ENCODE results near the gene RTP3.

RTP3 gene

DNA sequence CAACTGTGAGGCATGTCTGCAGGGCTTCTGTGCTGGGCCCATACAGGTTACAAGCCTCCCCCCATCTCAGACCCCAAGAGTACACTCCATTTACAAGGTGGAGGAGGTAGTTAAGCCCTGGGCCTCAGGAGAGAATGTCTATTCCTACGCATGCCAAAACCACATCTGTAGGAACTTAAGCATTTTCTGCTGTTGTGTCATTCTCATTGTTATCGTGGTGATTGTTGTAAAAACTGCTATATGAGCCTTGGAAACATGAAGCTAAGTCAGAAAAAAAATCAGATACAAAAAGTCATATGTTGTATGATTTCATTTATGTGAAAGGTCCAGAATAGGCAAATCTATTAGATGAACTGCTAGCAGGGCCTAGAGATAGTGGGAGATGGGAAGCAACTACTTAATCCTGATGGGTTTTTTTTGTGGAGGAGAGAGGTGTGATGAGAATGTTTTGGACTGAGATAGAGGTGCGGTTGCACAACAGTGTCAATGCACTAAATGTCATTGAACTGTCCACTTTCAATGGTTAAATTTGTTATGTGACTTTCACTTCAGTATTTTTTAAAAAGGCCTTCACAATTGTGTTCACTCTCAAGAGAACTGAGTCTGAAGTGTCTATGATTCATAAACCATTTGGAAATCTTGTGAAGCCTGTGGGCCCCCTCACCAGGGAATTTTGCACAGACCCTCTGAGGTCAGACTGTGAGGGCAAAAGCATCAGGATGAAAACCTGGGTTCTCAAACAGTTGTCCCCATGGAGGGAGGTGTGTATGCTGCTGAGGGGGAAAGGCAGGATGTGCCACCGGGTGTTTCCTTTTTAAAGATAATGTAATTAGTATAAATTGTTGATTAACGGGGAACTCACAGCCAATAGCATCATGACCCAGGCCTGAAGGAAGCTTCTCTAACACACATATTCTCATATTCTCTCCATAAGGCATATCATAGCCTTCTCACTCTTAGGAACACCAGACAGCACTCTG lies 3.2 kb downstream of the RTP3 start:
- no peak overlapping the region for H3K27ac ChIP-seq (ENCODE audit: insufficient read depth, low read length, poor library complexity, severe bottlenecking)
- H3K4me3 ChIP-seq (ENCODE audit: insufficient read depth, low read depth, low read length, poor library complexity, severe bottlenecking) = no peak overlapping the region
- H3K36me3 ChIP-seq (ENCODE audit: control insufficient read depth, insufficient read depth, low read length) = no peaks in the 10 kb centered on the region
- no peaks in the 10 kb centered on the region for H3K9me3 ChIP-seq (ENCODE audit: control insufficient read depth, low read length)
- DNase-seq = no peak
- no peaks in the 10 kb centered on the region for H3K27me3 ChIP-seq (replicated peaks; ENCODE audit: control insufficient read depth, insufficient read depth, low read length, poor library complexity, severe bottlenecking)
- H3K4me1 ChIP-seq (ENCODE audit: control insufficient read depth, insufficient read depth, low read length, poor library complexity, severe bottlenecking) = no peaks in the 10 kb centered on the region

DNA sequence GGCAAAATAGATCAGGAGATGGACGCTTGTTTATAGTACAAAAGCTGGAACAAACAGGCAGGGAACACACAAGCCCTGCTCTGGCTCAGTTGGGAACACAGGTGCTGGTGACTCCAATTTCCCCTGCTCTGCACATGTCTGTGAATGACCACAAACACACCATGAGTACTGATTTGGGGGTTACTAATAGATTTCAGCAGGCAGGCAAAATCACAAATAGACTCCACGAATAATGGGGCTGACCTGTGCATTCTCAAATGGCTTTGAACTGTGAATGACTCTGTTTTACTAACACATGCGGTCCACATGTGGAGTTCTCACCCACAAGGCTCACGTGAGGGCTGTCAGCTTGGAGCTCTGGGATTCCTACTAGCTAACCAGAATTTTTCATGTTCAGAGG lies 3.9 kb downstream of the RTP3 start:
- H3K9me3 ChIP-seq (ENCODE audit: control insufficient read depth, low read length) = no peaks in the 10 kb centered on the region
- no peaks in the 10 kb centered on the region for H3K27me3 ChIP-seq (replicated peaks; ENCODE audit: control insufficient read depth, insufficient read depth, low read length, poor library complexity, severe bottlenecking)
- no peak overlapping the region for H3K4me3 ChIP-seq (ENCODE audit: insufficient read depth, low read depth, low read length, poor library complexity, severe bottlenecking)
- H3K27ac ChIP-seq (ENCODE audit: insufficient read depth, low read length, poor library complexity, severe bottlenecking) = no peak overlapping the region
- H3K4me1 ChIP-seq (ENCODE audit: control insufficient read depth, insufficient read depth, low read length, poor library complexity, severe bottlenecking) = no peaks in the 10 kb centered on the region
- no peak for DNase-seq
- no peaks in the 10 kb centered on the region for H3K36me3 ChIP-seq (ENCODE audit: control insufficient read depth, insufficient read depth, low read length)

GRCh38 chr3:46503200-46503874 lies 5.6 kb downstream of the RTP3 start:
- H3K27me3 ChIP-seq (replicated peaks; ENCODE audit: control insufficient read depth, insufficient read depth, low read length, poor library complexity, severe bottlenecking) = no peaks in the 10 kb centered on the region
- no peaks in the 10 kb centered on the region for H3K36me3 ChIP-seq (ENCODE audit: control insufficient read depth, insufficient read depth, low read length)
- no peak for DNase-seq
- no peak overlapping the region for H3K4me3 ChIP-seq (ENCODE audit: insufficient read depth, low read depth, low read length, poor library complexity, severe bottlenecking)
- H3K4me1 ChIP-seq (ENCODE audit: control insufficient read depth, insufficient read depth, low read length, poor library complexity, severe bottlenecking) = no peaks in the 10 kb centered on the region
- no peaks in the 10 kb centered on the region for H3K9me3 ChIP-seq (ENCODE audit: control insufficient read depth, low read length)
- H3K27ac ChIP-seq (ENCODE audit: insufficient read depth, low read length, poor library complexity, severe bottlenecking) = no peak overlapping the region

GRCh38 chr3:46504789-46505188 lies 7.0 kb downstream of the RTP3 start:
- H3K27me3 ChIP-seq (replicated peaks; ENCODE audit: control insufficient read depth, insufficient read depth, low read length, poor library complexity, severe bottlenecking) = no peaks in the 10 kb centered on the region
- DNase-seq = no peak

DNA sequence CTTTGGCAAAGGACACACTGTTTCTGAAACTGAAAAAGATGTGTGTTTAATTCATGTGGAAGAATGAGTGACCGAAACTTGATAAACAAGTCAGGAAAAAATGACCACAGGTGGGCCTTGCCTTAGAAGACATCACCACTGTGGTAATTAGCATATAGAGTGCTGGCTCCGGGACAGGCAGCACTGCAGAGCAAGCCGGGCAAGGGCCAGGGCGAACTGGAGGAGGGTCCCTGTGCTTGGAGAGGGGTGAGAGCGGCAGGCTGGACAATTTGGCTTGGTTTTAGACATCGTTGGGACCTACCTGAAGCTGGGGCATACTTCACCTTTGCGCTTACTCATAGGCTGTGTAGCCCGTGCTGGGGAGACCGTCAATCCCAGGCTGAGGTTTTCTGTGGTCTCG lies 8.2 kb downstream of the RTP3 start:
- Histone ChIP-seq H3K4me3 (ENCODE audit: insufficient read depth, low read depth, low read length, poor library complexity, severe bottlenecking) (no peak overlapping the region), H3K36me3 (ENCODE audit: control insufficient read depth, insufficient read depth, low read length) (no peaks in the 10 kb centered on the region), H3K9me3 (ENCODE audit: control insufficient read depth, low read length) (no peaks in the 10 kb centered on the region), H3K27ac (ENCODE audit: insufficient read depth, low read length, poor library complexity, severe bottlenecking) (no peak overlapping the region), H3K4me1 (ENCODE audit: control insufficient read depth, insufficient read depth, low read length, poor library complexity, severe bottlenecking) (no peaks in the 10 kb centered on the region), H3K27me3 (replicated peaks; ENCODE audit: control insufficient read depth, insufficient read depth, low read length, poor library complexity, severe bottlenecking) (no peaks in the 10 kb centered on the region)
- DNase-seq = no peak

More at GRCh38 chr3:46504789-46505188, 7.0 kb downstream of the RTP3 start:
- Histone ChIP-seq H3K36me3 (ENCODE audit: control insufficient read depth, insufficient read depth, low read length) (no peaks in the 10 kb centered on the region), H3K27ac (ENCODE audit: insufficient read depth, low read length, poor library complexity, severe bottlenecking) (no peak overlapping the region), H3K4me3 (ENCODE audit: insufficient read depth, low read depth, low read length, poor library complexity, severe bottlenecking) (no peak overlapping the region), H3K4me1 (ENCODE audit: control insufficient read depth, insufficient read depth, low read length, poor library complexity, severe bottlenecking) (no peaks in the 10 kb centered on the region), H3K9me3 (ENCODE audit: control insufficient read depth, low read length) (no peaks in the 10 kb centered on the region)

GRCh38 chr3:46506526-46506925 lies 8.8 kb downstream of the RTP3 start:
- DNase-seq = no peak
- no peaks in the 10 kb centered on the region for H3K9me3 ChIP-seq (ENCODE audit: control insufficient read depth, low read length)
- H3K27me3 ChIP-seq (replicated peaks; ENCODE audit: control insufficient read depth, insufficient read depth, low read length, poor library complexity, severe bottlenecking) = no peaks in the 10 kb centered on the region

GRCh38 chr3:46508850-46509591 lies 11.2 kb downstream of the RTP3 start:
- no peak for DNase-seq
- no peaks in the 10 kb centered on the region for H3K9me3 ChIP-seq (ENCODE audit: control insufficient read depth, low read length)
- H3K27ac ChIP-seq (ENCODE audit: insufficient read depth, low read length, poor library complexity, severe bottlenecking) = no peak overlapping the region
- no peaks in the 10 kb centered on the region for H3K27me3 ChIP-seq (replicated peaks; ENCODE audit: control insufficient read depth, insufficient read depth, low read length, poor library complexity, severe bottlenecking)
- no peak overlapping the region for H3K4me3 ChIP-seq (ENCODE audit: insufficient read depth, low read depth, low read length, poor library complexity, severe bottlenecking)
- H3K36me3 ChIP-seq (ENCODE audit: control insufficient read depth, insufficient read depth, low read length) = no peaks in the 10 kb centered on the region
- H3K4me1 ChIP-seq (ENCODE audit: control insufficient read depth, insufficient read depth, low read length, poor library complexity, severe bottlenecking) = no peaks in the 10 kb centered on the region

More at GRCh38 chr3:46506526-46506925, 8.8 kb downstream of the RTP3 start:
- H3K4me1 ChIP-seq (ENCODE audit: control insufficient read depth, insufficient read depth, low read length, poor library complexity, severe bottlenecking) = no peaks in the 10 kb centered on the region
- no peak overlapping the region for H3K27ac ChIP-seq (ENCODE audit: insufficient read depth, low read length, poor library complexity, severe bottlenecking)
- no peak overlapping the region for H3K4me3 ChIP-seq (ENCODE audit: insufficient read depth, low read depth, low read length, poor library complexity, severe bottlenecking)
- H3K36me3 ChIP-seq (ENCODE audit: control insufficient read depth, insufficient read depth, low read length) = no peaks in the 10 kb centered on the region

DNA sequence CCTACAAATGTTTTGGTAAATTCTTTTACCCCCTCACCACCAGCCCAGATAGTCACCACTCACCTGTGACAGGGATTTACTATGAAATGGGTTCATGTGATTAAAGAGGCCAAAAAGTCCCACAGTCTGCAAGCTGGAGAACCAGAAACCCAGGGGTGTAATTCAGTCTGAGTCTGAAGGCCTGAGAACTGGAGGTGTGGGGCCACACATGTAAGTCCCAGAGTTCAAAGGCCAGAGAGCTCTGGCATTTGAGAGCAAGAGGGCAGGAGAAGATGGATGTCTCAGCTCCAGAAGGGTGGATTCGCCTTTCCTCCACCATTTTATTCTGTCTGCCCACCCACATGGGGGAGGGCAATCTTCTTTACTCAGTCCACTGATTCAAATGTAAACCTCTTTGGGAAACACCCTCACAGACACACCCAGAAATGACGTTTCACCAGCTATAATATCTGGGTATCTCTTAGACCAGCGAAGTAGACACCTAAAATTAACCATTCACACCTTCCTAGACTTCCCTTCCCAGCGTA lies 11.9 kb downstream of the RTP3 start:
- Histone ChIP-seq H3K4me1 (ENCODE audit: control insufficient read depth, insufficient read depth, low read length, poor library complexity, severe bottlenecking) (no peaks in the 10 kb centered on the region), H3K27ac (ENCODE audit: insufficient read depth, low read length, poor library complexity, severe bottlenecking) (no peak overlapping the region), H3K27me3 (replicated peaks; ENCODE audit: control insufficient read depth, insufficient read depth, low read length, poor library complexity, severe bottlenecking) (no peaks in the 10 kb centered on the region), H3K9me3 (ENCODE audit: control insufficient read depth, low read length) (no peaks in the 10 kb centered on the region), H3K36me3 (ENCODE audit: control insufficient read depth, insufficient read depth, low read length) (no peaks in the 10 kb centered on the region), H3K4me3 (ENCODE audit: insufficient read depth, low read depth, low read length, poor library complexity, severe bottlenecking) (no peak overlapping the region)
- no peak for DNase-seq

DNA sequence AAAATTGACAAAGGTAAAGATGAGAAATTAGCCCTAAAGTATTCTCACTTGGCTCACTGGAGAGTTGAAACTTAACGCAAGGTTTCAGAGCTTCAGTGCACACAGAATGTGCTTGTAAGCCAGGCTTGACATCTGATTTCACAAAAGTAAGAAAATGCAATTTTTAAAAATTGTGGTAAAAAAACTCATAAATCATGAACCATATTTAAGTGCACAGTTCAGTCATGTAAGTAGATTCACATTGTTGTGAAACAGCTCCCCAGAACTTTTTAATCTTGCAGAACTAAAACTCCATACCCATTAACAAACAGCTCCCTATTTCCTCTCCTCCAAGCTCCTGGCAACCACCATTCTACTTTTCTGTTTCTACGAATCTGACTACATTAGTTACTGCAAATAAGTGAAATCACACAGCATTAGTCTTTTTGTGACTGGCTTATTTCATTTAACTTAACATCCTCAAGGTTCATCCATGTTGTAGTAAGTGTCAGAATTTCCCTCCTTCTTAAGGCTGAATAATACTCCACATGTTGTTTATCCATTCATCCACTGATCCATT lies 14.5 kb downstream of the RTP3 start:
- Histone ChIP-seq H3K9me3 (ENCODE audit: control insufficient read depth, low read length) (no peaks in the 10 kb centered on the region), H3K4me1 (ENCODE audit: control insufficient read depth, insufficient read depth, low read length, poor library complexity, severe bottlenecking) (no peaks in the 10 kb centered on the region), H3K36me3 (ENCODE audit: control insufficient read depth, insufficient read depth, low read length) (no peaks in the 10 kb centered on the region)

More for the DNA sequence above, 14.5 kb downstream of the RTP3 start:
- Histone ChIP-seq H3K4me3 (ENCODE audit: insufficient read depth, low read depth, low read length, poor library complexity, severe bottlenecking) (no peak overlapping the region), H3K27ac (ENCODE audit: insufficient read depth, low read length, poor library complexity, severe bottlenecking) (no peak overlapping the region), H3K27me3 (replicated peaks; ENCODE audit: control insufficient read depth, insufficient read depth, low read length, poor library complexity, severe bottlenecking) (no peaks in the 10 kb centered on the region)
- DNase-seq = no peak
